ENCODE measurements around the gene MIPEP. TPM values are rescaled to one million over a fixed set of nuclear protein-coding genes. Genes with fewer than 3 reads are reported as not detected.

The MIPEP gene
- total and polyA plus RNA-seq, 11 donors, result 21.5 to 88.1 (median 42.1) TPM

DNA sequence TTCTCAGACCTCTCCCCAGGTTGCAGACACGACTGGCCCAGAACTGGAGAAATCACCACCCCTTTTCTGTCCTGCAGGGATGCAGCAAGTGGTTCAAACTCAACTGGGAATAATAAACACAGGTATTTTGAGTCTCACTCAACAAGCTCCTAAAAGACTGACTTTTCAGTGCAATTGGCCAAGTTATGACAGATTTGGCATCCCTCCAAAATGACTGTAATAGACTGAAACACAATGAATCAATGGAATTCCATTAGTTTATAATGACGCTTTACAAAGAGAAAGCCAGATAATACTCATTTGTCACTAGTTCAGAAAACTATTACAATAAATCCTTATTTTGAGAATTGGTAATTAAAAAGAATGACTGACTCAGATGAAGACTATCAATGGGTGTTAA is 38.1 kb downstream of the MIPEP start:
- 68 to 84% (median 78%) methylated on average over 2 of the region's 2 CpGs for WGBS, 4 donors
- intact Hi-C loops (cut with DNase I), result loop anchor here in 1 of 10 donors (10.0 kb wide), 1 partner anchor 126 kb away; no protein-coding TSS in a partner anchor
- TF ChIP-seq, protein P1, sequence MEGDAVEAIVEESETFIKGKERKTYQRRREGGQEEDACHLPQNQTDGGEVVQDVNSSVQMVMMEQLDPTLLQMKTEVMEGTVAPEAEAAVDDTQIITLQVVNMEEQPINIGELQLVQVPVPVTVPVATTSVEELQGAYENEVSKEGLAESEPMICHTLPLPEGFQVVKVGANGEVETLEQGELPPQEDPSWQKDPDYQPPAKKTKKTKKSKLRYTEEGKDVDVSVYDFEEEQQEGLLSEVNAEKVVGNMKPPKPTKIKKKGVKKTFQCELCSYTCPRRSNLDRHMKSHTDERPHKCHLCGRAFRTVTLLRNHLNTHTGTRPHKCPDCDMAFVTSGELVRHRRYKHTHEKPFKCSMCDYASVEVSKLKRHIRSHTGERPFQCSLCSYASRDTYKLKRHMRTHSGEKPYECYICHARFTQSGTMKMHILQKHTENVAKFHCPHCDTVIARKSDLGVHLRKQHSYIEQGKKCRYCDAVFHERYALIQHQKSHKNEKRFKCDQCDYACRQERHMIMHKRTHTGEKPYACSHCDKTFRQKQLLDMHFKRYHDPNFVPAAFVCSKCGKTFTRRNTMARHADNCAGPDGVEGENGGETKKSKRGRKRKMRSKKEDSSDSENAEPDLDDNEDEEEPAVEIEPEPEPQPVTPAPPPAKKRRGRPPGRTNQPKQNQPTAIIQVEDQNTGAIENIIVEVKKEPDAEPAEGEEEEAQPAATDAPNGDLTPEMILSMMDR (IDR thresholded peaks at IDR 0.05), result no peak
- no peak for TF ChIP-seq POLR2A (IDR thresholded peaks at IDR 0.05)
- Histone ChIP-seq H3K27me3 (no peaks in the 10 kb centered on the region), H3K4me1 (no peaks in the 10 kb centered on the region), H3K9me3 (no peaks in the 10 kb centered on the region), H3K4me3 (no peak overlapping the region), H3K36me3 (peaks cover 0 to 10% (median 0%) of the 10 kb centered on the region in 9 donors), H3K27ac (no peak overlapping the region)
- DNase-seq (no peak), ATAC-seq (no peak)

DNA sequence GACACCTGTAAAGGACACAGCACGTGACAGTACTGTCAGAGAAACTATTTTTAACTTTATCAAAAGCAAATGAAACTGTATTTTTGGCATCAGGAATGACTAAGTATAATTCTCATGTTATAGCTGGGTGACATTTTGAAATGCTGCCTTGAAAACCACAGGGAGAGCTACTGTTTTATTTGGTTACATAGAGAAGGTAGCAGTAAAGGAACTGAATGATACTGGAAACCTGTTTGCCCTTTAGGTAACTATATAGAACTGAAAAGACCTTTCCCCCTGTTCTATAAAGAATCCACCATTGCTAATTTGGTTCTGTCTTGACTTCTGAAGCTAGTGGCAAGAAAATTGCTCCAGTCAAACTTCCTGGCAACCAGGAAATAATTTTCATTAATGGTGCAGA is 39.1 kb downstream of the MIPEP start:
- no peak for ATAC-seq
- Histone ChIP-seq H3K4me3 (no peak overlapping the region), H3K27me3 (no peaks in the 10 kb centered on the region), H3K36me3 (peaks cover 0 to 5% (median 0%) of the 10 kb centered on the region in 9 donors), H3K4me1 (no peaks in the 10 kb centered on the region), H3K9me3 (no peaks in the 10 kb centered on the region), H3K27ac (no peak overlapping the region)
- TF ChIP-seq, protein P1 (IDR thresholded peaks at IDR 0.05), result no peak
- TF ChIP-seq POLR2A (IDR thresholded peaks at IDR 0.05), result no peak
- intact Hi-C loops (cut with DNase I), result loop anchor here in 1 of 10 donors (10.0 kb wide), 1 partner anchor 125 kb away; no protein-coding TSS in a partner anchor
- 53 to 71% (median 65%) methylated on average over 1 of the region's 1 CpG for WGBS, 4 donors
- no peak for DNase-seq

DNA sequence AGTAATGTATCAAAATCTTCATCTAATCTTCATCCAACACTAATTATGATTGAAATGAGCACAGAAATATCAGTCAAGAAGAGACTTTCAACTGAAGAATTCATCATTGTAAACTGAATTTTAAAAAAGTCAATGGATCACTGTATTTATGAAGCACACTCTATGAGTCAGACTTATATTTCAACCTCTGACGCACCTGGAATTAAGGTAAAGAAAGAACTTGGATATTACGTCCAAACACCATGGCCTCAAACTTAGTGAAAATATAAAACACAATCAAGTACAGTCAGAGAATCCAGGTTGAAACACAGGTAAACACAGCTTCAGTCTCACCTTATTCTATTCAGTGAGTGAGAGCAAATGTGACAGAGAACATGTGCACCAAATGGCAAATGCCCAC is 39.5 kb downstream of the MIPEP start:
- Histone ChIP-seq H3K27ac (no peak overlapping the region), H3K4me1 (no peaks in the 10 kb centered on the region), H3K36me3 (peaks cover 0 to 7% (median 0%) of the 10 kb centered on the region in 9 donors), H3K9me3 (no peaks in the 10 kb centered on the region), H3K27me3 (no peaks in the 10 kb centered on the region), H3K4me3 (no peak overlapping the region)
- TF ChIP-seq, protein P1 (IDR thresholded peaks at IDR 0.05), result no peak
- TF ChIP-seq POLR2A (IDR thresholded peaks at IDR 0.05), result no peak
- no peak for ATAC-seq
- intact Hi-C loops (cut with DNase I), result loop anchor here in 1 of 10 donors (10.0 kb wide), 1 partner anchor 125 kb away; no protein-coding TSS in a partner anchor
- WGBS, 4 donors, result 96 to 99% (median 97%) methylated on average over 2 of the region's 2 CpGs
- DNase-seq, result no peak

DNA sequence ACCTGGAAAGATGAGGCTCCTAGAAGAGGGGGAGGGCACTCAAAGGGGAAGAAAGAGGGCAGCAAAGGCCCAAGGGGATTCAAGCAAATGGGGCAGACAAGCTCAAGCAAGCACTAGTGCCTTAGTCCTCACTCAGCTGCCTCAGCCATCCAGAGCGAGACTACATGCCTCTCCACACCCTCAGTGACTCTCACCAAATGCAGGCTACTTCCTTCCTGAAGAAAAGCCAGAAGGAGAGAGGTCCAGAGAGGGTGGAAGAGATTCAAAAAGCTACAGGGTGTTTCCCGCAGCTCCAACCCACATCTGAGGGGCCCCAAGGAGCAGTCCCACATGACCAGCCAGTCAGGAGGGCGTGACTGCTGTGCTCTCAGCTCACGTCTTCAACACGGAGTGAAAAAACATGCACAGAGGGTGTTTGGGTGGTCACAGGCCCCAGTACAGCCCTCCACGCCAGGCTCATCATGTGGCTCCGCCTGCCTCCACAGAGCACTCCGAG is 40.5 kb downstream of the MIPEP start:
- no peak for DNase-seq
- Histone ChIP-seq H3K36me3 (peaks cover 0 to 9% (median 0%) of the 10 kb centered on the region in 9 donors), H3K4me3 (no peak overlapping the region), H3K27ac (no peak overlapping the region), H3K4me1 (no peaks in the 10 kb centered on the region), H3K9me3 (no peaks in the 10 kb centered on the region), H3K27me3 (no peaks in the 10 kb centered on the region)
- intact Hi-C loops (cut with DNase I), result no loop called here
- ATAC-seq, result peak in 3 of 4 donors; percentile 29 to 48 (median 32)
- 67 to 81% (median 76%) methylated on average over 4 to 8 of the region's 8 CpGs for WGBS, 4 donors
- TF ChIP-seq, protein P1 (IDR thresholded peaks at IDR 0.05), result no peak
- TF ChIP-seq POLR2A (IDR thresholded peaks at IDR 0.05), result no peak
